GM12878 (cell line): ENCODE measurements around the gene COQ3. TPM values are rescaled to one million over a fixed set of nuclear protein-coding genes. Genes with fewer than 3 reads are reported as not detected.

Experiments
- ATAC-seq: fragments of 200-7000 bp; cut with Tn5 transposase; 3 replicates; pipeline ENCODE4 v1.9.1; 2020; ENCODE audit warnings: mild to moderate bottlenecking, moderate library complexity
- BruUV-seq: library from RNA; stranded (reverse); fragments of 400-500 nt; replicated peaks from 2 replicates; lab custom pipeline; 2021; lab: Mats Ljungman, UMichigan
- CTCF ChIA-PET: fragments of 300-600 bp; sonication (Branson Sonifier 250); formaldehyde crosslinking; extraction: SDS; loops from one replicate; lab custom pipeline; 2021; ENCODE audit warnings: inconsistent platforms; lab: Yijun Ruan, JAX
- POLR2A ChIA-PET: fragments of 350-600 bp; formaldehyde crosslinking; extraction: SDS; loops from one replicate; lab custom pipeline; 2021; ENCODE audit warnings: inconsistent platforms; lab: Charles Lee
- RAD21 ChIA-PET: fragments of 300-600 bp; sonication (Branson Sonifier 250); formaldehyde crosslinking; loops from one replicate; lab custom pipeline; 2023; ENCODE audit warnings: antibody characterized with exemption; ENCODE audit not compliant: unreplicated experiment; lab: Charles Lee
- SMC1A ChIA-PET: fragments of 300-600 bp; sonication (Branson Sonifier 250); formaldehyde crosslinking; loops from one replicate; lab custom pipeline; 2023; ENCODE audit not compliant: unreplicated experiment, uncharacterized antibody; lab: Charles Lee
- DNase-seq: peaks from one replicate; pipeline ENCODE4 v3.0.0-alpha.2; 2011; ENCODE audit warnings: low read depth, low spot score
- FAIRE-seq: peaks from 3 replicates; lab custom pipeline; 2011; peaks lifted over from hg19 to GRCh38; lab: Jason Lieb, UNC
- H2AFZ ChIP-seq: 2 replicates; pipeline ENCODE4 v1.6.0; 2011; ENCODE audit warnings: low read depth, low read length, control low read depth; ENCODE audit not compliant: control insufficient read depth
- H3K27ac ChIP-seq: 2 replicates; pipeline ENCODE4 v1.5.1; 2011; ENCODE audit warnings: control low read depth; ENCODE audit not compliant: control insufficient read depth, insufficient read depth
- H3K27me3 ChIP-seq, 2 experiments: replicated peaks in 1 of 2; 2 replicates each; pipeline versions ENCODE4 v1.6.0 to v1.6.1; 2011; ENCODE audit warnings: low read length in 1 of 2; ENCODE audit not compliant: control insufficient read depth in 2 of 2, insufficient read depth in 2 of 2
- H3K36me3 ChIP-seq, 2 experiments: 2 replicates each; pipeline ENCODE4 v1.5.1; 2011; ENCODE audit warnings: low read length in 1 of 2; ENCODE audit not compliant: control insufficient read depth in 2 of 2, insufficient read depth in 2 of 2
- H3K4me1 ChIP-seq: 2 replicates; pipeline ENCODE4 v1.6.1; 2011; ENCODE audit warnings: mild to moderate bottlenecking, low read length, moderate library complexity, mixed read lengths; ENCODE audit not compliant: control insufficient read depth, insufficient read depth
- H3K4me2 ChIP-seq: 2 replicates; pipeline ENCODE4 v1.6.0; 2011; ENCODE audit warnings: control low read depth; ENCODE audit not compliant: control insufficient read depth, insufficient read depth
- H3K4me3 ChIP-seq: fragments of 200-600 bp; sonication (generic); 2 replicates; pipeline ENCODE4 v1.5.1; 2016
- H3K79me2 ChIP-seq: 2 replicates; pipeline ENCODE4 v1.6.0; 2011; ENCODE audit warnings: low read length; ENCODE audit not compliant: control insufficient read depth, insufficient read depth
- H3K9ac ChIP-seq: 2 replicates; pipeline ENCODE4 v1.8.0; 2011; ENCODE audit warnings: low read length, control low read depth, mixed read lengths; ENCODE audit not compliant: control insufficient read depth, insufficient read depth
- H3K9me3 ChIP-seq: replicated peaks from 3 replicates; pipeline ENCODE4 v1.5.1; 2011; ENCODE audit warnings: mild to moderate bottlenecking, low read length; ENCODE audit not compliant: control insufficient read depth, insufficient read depth
- H4K20me1 ChIP-seq: 2 replicates; pipeline ENCODE4 v1.6.0; 2011; ENCODE audit not compliant: control insufficient read depth, insufficient read depth
- HDAC6 ChIP-seq: fragments of 200-600 bp; sonication (generic); IDR thresholded peaks from one replicate; pipeline ENCODE4 v1.8.0; 2017; ENCODE audit warnings: antibody characterized with exemption; ENCODE audit not compliant: unreplicated experiment
- NFIC ChIP-seq: IDR thresholded peaks from 2 replicates; pipeline ENCODE4 v1.6.1; 2012; ENCODE audit warnings: low read depth, mild to moderate bottlenecking, inconsistent platforms, low read length, moderate library complexity
- RELA ChIP-seq: fragments of 450-650 bp; IDR thresholded peaks from 2 replicates; pipeline ENCODE4 v1.8.0; 2014; ENCODE audit warnings: borderline replicate concordance; ENCODE audit not compliant: partially characterized antibody
- WGBS: methylation state at CpG from one replicate; pipeline ENCODE4 v1.1.6; 2016; ENCODE audit warnings: low lambda C conversion rate; ENCODE audit not compliant: insufficient replicate concordance, insufficient coverage; ENCODE audit errors: missing lambda C conversion rate; 5-methylcytosine and 5-hydroxymethylcytosine counted together
- in situ Hi-C: fragments of 300-500 bp; cut with MboI; formaldehyde crosslinking; loops from 9 replicates; pipeline ENCODE4 v1.14.3; 2018; ENCODE audit warnings: mixed read lengths
- intact Hi-C: fragments of 100-400 bp; cut with micrococcal nuclease; formaldehyde crosslinking; loops from one replicate; pipeline ENCODE4 v1.14.2; 2022; ENCODE audit not compliant: unreplicated experiment
- polyA plus RNA-seq, 11 experiments: library from polyadenylated mRNA; depleted of rRNA in 4 of 11; unstranded in 6 of 11; stranded (reverse) in 5 of 11; fragments of >200 nt; fragmentation: Nextera tagmentation in 4 of 11; fragmentation: Illumina TruSeq in 1 of 11; extraction: Ambion mirVana in 4 of 11; extraction: Trizol in 1 of 11; gene quantifications; 1 replicate in 1 of 11; 2 replicates in 10 of 11; pipeline versions ENCODE4 v1.2.1 to v1.2.3, GENCODE V29; 2011 to 2016; ENCODE audit warnings: inconsistent platforms in 2 of 11, missing spikeins in 2 of 11, low read depth in 1 of 11
- total RNA-seq, 4 experiments: library from RNA; depleted of rRNA in 3 of 4; stranded (reverse); fragments of >200 nt in 3 of 4; fragmentation: Illumina TruSeq in 1 of 4; extraction: Trizol in 1 of 4; gene quantifications; 2 replicates each; pipeline versions ENCODE4 v1.2.1 to v1.2.3, GENCODE V29; 2013 to 2021
- TF ChIP-seq, protein P1 (sequence below): fragments of 450-650 bp; IDR thresholded peaks from 2 replicates; pipeline ENCODE4 v1.6.1; 2017; ENCODE audit warnings: mild to moderate bottlenecking

The COQ3 gene
- total and polyA plus RNA-seq, 10 of the 15 experiments (the other 5 are each of a cell fraction or from before 2014, with no cell fraction given): 9.3 to 50.6 (median 16.0) TPM

DNA sequence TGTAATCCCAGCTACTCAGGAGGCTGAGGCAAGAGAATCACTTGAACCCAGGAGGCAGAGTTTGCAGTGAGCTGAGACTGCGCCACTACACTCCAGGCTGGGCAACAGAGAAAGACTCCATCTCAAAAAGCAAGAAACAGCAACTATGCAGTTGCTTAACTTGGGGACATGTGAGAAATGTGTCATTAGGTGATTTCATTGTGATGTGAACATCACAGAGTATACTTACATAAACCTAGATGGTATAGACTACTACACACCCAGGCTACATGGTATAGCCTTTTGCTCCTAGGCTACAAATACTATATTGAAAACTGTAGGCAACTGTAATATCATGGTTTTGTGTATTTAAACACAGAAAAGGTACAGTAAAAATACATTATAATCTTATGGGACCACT, 3.3 kb upstream of the COQ3 start:
- RAD21 ChIA-PET: no interaction called here

DNA sequence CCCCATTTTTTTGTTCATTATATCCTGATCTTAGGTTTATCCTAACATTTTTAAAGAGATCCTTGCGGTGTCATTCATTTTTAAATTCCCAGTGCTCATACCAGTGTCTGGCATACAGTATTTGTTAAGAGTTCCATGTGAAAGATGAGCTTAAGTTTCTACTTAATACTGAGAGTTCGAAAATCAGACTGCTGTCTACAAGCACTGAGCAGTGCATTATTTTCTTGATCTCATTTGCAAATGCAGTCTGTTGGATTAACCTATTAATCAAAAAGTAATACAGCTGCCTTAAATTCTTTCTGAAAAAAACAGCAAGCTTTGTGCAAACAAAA, 663 bp downstream of the COQ3 start:
- FAIRE-seq (no peak), ATAC-seq (peak; percentile 39), DNase-seq (no peak)
- Histone ChIP-seq H3K36me3 (peaks cover 0 to 4% of the 10 kb centered on the region in 2 experiments; a peak in 1 of 4 replicates), H3K4me1 (no peaks in the 10 kb centered on the region), H3K9me3 (no peaks in the 10 kb centered on the region), H3K27me3 (no peaks in the 10 kb centered on the region), H3K27ac (no peak overlapping the region), H2AFZ (peak overlapping the region; percentile 69), H3K4me3 (peak overlapping the region; percentile 80), H3K79me2 (no peaks in the 10 kb centered on the region), H3K4me2 (peak overlapping the region; percentile 64), H3K9ac (peak overlapping the region; percentile 79), H4K20me1 (no peaks in the 10 kb centered on the region)
- in situ Hi-C loops: no loop called here
- WGBS: 54% methylated on average over 2 of the region's 2 CpGs
- intact Hi-C loops: no loop called here
- 0 out of 2 replicates have a peak, but pooled peaks have one; percentile 1 for TF ChIP-seq NFIC
- no peak for TF ChIP-seq HDAC6
- ChIA-PET SMC1A (interaction anchor here (0.7 to 3.0 kb wide), 10 partner anchors 9 to 176 kb away, joined by 3 to 21 read pairs (median 4); partner anchors contain the start of gene PNISR), POLR2A (interaction anchor here (0.5 to 1.8 kb wide), 9 partner anchors 9 to 1456 kb away, joined by 3 to 6 read pairs (median 3); no protein-coding TSS in a partner anchor), CTCF (interaction anchor here (0.9 to 2.9 kb wide), 7 partner anchors 9 to 353 kb away, joined by 3 to 10 read pairs (median 4); no protein-coding TSS in a partner anchor), RAD21 (interaction anchor here (1.0 to 1.6 kb wide), 6 partner anchors 9 to 68 kb away, joined by 3 to 7 read pairs (median 5); no protein-coding TSS in a partner anchor)
- no TSS peak for BruUV-seq

More for the DNA sequence above, 3.3 kb upstream of the COQ3 start:
- WGBS: 57% methylated on average over 1 of the region's 1 CpG
- H4K20me1 ChIP-seq: no peaks in the 10 kb centered on the region
- H3K27ac ChIP-seq: no peak overlapping the region
- intact Hi-C loops (no loop called here), in situ Hi-C loops (no loop called here)
- no peak for TF ChIP-seq RELA
- TF ChIP-seq, protein P1, sequence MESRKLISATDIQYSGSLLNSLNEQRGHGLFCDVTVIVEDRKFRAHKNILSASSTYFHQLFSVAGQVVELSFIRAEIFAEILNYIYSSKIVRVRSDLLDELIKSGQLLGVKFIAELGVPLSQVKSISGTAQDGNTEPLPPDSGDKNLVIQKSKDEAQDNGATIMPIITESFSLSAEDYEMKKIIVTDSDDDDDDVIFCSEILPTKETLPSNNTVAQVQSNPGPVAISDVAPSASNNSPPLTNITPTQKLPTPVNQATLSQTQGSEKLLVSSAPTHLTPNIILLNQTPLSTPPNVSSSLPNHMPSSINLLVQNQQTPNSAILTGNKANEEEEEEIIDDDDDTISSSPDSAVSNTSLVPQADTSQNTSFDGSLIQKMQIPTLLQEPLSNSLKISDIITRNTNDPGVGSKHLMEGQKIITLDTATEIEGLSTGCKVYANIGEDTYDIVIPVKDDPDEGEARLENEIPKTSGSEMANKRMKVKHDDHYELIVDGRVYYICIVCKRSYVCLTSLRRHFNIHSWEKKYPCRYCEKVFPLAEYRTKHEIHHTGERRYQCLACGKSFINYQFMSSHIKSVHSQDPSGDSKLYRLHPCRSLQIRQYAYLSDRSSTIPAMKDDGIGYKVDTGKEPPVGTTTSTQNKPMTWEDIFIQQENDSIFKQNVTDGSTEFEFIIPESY: no peak
- H2AFZ ChIP-seq: no peak overlapping the region
- ChIA-PET CTCF (interaction anchor here (1.7 kb wide), 1 partner anchor 27 kb away, joined by 4 read pairs; the partner anchor contains the start of gene PNISR), SMC1A (interaction anchor here (0.6 to 2.6 kb wide), 2 partner anchors 29 to 63 kb away, joined by 3 to 9 read pairs; no protein-coding TSS in a partner anchor), POLR2A (no interaction called here)
- no peak overlapping the region for H3K4me3 ChIP-seq
- no peaks in the 10 kb centered on the region for H3K27me3 ChIP-seq
- DNase-seq (no peak), FAIRE-seq (no peak), ATAC-seq (no peak)
- H3K36me3 ChIP-seq: peaks cover 2 to 17% of the 10 kb centered on the region in 2 experiments
- no peak overlapping the region for H3K4me2 ChIP-seq
- H3K9me3 ChIP-seq: no peaks in the 10 kb centered on the region
- no peak overlapping the region for H3K9ac ChIP-seq
- BruUV-seq: no TSS peak
- no peaks in the 10 kb centered on the region for H3K4me1 ChIP-seq
- no peaks in the 10 kb centered on the region for H3K79me2 ChIP-seq
